ENCODE data around the gene ADH7.

DNA sequence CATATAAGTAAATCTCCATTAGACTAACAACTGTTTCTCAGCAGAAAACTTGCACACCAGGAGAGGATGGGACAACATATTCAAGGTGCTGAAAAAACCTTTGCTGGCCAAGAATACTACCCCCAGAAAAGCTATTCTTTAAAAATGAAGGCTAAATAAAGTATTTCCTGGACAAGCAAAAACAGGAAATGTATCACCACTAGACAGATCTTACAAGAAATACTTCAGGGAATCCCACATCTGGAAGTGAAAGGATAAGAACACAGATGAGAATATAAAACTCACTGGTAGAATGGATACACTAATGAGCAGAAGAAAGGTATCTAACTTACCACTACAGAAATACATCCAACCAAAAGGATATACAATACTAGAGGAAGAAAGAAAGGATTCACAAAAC, 55.6 kb downstream of the ADH7 start:
- TF ChIP-seq, protein P1, sequence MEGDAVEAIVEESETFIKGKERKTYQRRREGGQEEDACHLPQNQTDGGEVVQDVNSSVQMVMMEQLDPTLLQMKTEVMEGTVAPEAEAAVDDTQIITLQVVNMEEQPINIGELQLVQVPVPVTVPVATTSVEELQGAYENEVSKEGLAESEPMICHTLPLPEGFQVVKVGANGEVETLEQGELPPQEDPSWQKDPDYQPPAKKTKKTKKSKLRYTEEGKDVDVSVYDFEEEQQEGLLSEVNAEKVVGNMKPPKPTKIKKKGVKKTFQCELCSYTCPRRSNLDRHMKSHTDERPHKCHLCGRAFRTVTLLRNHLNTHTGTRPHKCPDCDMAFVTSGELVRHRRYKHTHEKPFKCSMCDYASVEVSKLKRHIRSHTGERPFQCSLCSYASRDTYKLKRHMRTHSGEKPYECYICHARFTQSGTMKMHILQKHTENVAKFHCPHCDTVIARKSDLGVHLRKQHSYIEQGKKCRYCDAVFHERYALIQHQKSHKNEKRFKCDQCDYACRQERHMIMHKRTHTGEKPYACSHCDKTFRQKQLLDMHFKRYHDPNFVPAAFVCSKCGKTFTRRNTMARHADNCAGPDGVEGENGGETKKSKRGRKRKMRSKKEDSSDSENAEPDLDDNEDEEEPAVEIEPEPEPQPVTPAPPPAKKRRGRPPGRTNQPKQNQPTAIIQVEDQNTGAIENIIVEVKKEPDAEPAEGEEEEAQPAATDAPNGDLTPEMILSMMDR (conservative IDR thresholded peaks at IDR 0.05 in 1 of 2, IDR thresholded peaks at IDR 0.05 in 1 of 2; ENCODE audit: extremely low read depth in 1 of 2, insufficient read depth in 1 of 2, low read depth in 1 of 2, low read length in 2 of 2) = no peak
- TF ChIP-seq EZH2 (IDR thresholded peaks at IDR 0.05; ENCODE audit: borderline replicate concordance, low read length) = no peak

Measured in mammary epithelial cell (primary cell).